Cardiac muscle cell (in vitro differentiated cells and primary cell): ENCODE data around the gene SET. TPM values are rescaled to one million over a fixed set of nuclear protein-coding genes. Genes with fewer than 3 reads are reported as not detected.

Experiments
- DNase-seq, 2 donors: peaks; one replicate each; pipeline versions ENCODE4 v3.0.0 to v3.0.0-alpha.2; 2010 to 2017; ENCODE audit warnings: low read depth in 1 of 2, low spot score in 1 of 2
- H3K27ac ChIP-seq: fragments of 200-600 bp; sonication (generic); 2 replicates; pipeline ENCODE4 v1.5.1; 2016
- H3K27me3 ChIP-seq: fragments of 200-600 bp; sonication (generic); 2 replicates; pipeline ENCODE4 v1.6.0; 2016; ENCODE audit warnings: control low read depth
- H3K36me3 ChIP-seq: fragments of 200-600 bp; sonication (generic); 2 replicates; pipeline ENCODE4 v1.5.1; 2016; ENCODE audit warnings: control low read depth
- H3K4me1 ChIP-seq: fragments of 200-600 bp; sonication (generic); 2 replicates; pipeline ENCODE4 v1.8.1; 2017; ENCODE audit warnings: low read depth, mild to moderate bottlenecking, mixed run types
- H3K4me3 ChIP-seq: fragments of 200-600 bp; sonication (generic); 2 replicates; pipeline ENCODE4 v1.5.1; 2016; ENCODE audit warnings: mild to moderate bottlenecking
- H3K9me3 ChIP-seq: fragments of 200-600 bp; sonication (generic); 2 replicates; pipeline ENCODE4 v1.5.1; 2017; ENCODE audit warnings: low read depth, mild to moderate bottlenecking, control low read depth
- polyA plus RNA-seq: library from polyadenylated mRNA; unstranded; fragments of >200 nt; fragmentation: Nextera tagmentation; extraction: Ambion mirVana; gene quantifications from 2 replicates; pipeline ENCODE4 v1.2.1, GENCODE V29; 2016
- total RNA-seq: library from RNA; depleted of rRNA; stranded (reverse); fragments of >200 nt; gene quantifications from 2 replicates; pipeline ENCODE4 v1.2.3, GENCODE V29; 2016
- TF ChIP-seq, protein P1 (sequence below): IDR thresholded peaks from 2 replicates; pipeline ENCODE4 v1.5.1; 2012; ENCODE audit warnings: low read depth, mild to moderate bottlenecking, low read length

SET gene
- total and polyA plus RNA-seq, 2 experiments from 2014 or later: 227 to 481 TPM

DNA sequence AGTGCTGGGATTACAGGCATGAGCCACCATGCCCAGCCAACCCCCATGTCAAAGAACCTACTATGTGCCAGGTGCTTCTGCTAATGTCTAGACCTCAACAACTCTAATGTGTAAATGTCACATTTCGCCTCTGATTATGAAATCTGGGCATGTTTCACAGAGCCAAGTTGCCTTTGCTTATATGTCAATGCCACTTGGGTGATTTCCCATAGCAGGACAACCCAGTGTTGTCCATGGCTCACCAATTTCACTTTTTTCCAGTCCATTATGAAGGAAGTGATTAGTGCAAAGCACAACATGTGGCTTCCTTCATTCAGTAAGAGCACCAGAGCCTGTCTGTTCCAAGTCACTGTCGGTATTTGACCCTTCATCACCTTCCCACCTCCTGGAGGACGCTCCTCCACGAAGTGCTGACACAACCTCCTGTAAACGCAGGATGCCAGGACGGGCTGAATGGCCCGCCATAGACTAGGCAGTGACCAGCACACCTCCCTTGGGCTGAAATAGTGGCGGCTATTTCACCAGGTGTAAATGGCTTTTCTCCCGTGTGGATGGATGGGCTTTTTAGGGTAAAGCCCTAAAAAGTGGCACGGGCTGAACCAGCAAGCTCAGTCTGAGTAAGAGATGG, 12.3 kb downstream of the SET start:
- Histone ChIP-seq H3K9me3 (no peaks in the 10 kb centered on the region), H3K27me3 (no peaks in the 10 kb centered on the region), H3K36me3 (peaks cover 6% of the 10 kb centered on the region), H3K27ac (peak overlapping the region; percentile 58), H3K4me1 (no peaks in the 10 kb centered on the region), H3K4me3 (no peak overlapping the region)
- peak in 1 of 2 donors; percentile 41 for DNase-seq
- TF ChIP-seq, protein P1, sequence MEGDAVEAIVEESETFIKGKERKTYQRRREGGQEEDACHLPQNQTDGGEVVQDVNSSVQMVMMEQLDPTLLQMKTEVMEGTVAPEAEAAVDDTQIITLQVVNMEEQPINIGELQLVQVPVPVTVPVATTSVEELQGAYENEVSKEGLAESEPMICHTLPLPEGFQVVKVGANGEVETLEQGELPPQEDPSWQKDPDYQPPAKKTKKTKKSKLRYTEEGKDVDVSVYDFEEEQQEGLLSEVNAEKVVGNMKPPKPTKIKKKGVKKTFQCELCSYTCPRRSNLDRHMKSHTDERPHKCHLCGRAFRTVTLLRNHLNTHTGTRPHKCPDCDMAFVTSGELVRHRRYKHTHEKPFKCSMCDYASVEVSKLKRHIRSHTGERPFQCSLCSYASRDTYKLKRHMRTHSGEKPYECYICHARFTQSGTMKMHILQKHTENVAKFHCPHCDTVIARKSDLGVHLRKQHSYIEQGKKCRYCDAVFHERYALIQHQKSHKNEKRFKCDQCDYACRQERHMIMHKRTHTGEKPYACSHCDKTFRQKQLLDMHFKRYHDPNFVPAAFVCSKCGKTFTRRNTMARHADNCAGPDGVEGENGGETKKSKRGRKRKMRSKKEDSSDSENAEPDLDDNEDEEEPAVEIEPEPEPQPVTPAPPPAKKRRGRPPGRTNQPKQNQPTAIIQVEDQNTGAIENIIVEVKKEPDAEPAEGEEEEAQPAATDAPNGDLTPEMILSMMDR: no peak

DNA sequence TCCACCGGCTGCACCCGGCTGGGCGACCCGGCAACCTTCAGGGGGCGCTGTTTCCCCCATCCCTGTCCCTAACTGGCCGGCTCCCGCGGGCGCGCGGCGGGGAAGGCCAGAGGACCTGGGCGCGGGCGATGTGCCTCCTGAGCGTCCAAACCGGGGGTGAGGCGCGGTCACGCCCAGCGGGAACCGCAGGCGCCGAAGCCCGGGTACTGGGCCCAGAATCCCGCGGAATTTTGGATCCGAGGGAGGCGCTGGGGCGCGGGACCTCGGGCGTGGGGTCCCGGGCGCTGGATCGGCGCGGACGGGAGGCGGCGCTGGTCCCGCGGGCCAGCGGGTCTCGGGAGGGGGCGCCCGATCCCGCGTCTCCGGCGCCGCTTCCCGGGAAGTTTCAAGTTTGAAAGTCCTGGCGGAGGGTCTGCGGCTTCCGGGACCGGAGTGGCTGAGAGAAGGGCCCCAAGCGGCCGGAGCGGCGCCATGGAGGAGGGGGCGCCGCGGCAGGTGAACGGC, 13.5 kb downstream of the SET start, which contains the start of gene PKN3:
Gene PKN3, plus strand, starts transcription at position 59 of the 504 bp plus-strand sequence. Its CDS starts 413 bp downstream, at position 472.
- Histone ChIP-seq H3K4me1 (no peaks in the 10 kb centered on the region), H3K36me3 (no peaks in the 10 kb centered on the region), H3K4me3 (peak within 1 kb of the TSS; percentile 63), H3K27ac (peak within 1 kb of the TSS; percentile 58), H3K27me3 (no peaks in the 10 kb centered on the region), H3K9me3 (no peaks in the 10 kb centered on the region)
- TF ChIP-seq, protein P1: peak; percentile 81
- DNase-seq: peak; percentile 84 to 93

DNA sequence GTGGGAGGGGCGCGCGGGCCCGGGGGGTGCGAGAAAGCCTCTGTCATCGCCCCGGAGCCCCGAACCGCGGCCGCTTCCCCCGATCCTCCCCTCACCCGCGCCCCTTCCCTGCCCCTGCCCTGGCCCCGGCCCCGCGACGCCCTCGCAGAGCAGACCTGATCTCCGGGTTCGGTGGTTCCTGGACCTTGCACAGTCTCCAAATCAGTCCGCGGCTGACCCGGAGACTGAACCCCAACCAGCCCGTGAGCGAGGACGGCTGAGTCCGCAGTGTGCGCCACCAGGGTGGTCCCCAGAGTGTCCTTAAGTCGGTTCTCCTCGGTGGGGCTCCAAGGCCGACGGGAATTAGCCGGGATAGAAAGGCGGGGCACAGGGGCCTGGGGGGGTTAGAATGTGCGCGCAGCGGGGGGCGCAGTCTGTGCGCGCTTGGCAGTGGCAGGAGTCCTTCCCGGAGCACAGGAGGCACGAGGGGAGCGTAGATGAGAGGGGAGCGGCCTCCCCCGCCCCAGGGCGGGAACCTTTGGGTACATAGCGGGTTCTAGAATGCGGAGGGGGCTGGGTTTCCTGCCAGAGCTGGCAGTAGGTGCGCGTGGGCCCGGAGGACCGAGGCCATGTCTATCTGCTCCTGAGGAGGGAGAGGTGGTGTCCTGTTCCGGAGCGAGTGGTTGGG, 14.1 kb downstream of the SET start:
- peak in 1 of 2 donors; percentile 36 for DNase-seq
- Histone ChIP-seq H3K4me1 (no peaks in the 10 kb centered on the region), H3K27me3 (no peaks in the 10 kb centered on the region), H3K9me3 (no peaks in the 10 kb centered on the region), H3K4me3 (peak overlapping the region; percentile 63), H3K36me3 (no peaks in the 10 kb centered on the region), H3K27ac (no peak overlapping the region)
- TF ChIP-seq, protein P1: no peak

DNA sequence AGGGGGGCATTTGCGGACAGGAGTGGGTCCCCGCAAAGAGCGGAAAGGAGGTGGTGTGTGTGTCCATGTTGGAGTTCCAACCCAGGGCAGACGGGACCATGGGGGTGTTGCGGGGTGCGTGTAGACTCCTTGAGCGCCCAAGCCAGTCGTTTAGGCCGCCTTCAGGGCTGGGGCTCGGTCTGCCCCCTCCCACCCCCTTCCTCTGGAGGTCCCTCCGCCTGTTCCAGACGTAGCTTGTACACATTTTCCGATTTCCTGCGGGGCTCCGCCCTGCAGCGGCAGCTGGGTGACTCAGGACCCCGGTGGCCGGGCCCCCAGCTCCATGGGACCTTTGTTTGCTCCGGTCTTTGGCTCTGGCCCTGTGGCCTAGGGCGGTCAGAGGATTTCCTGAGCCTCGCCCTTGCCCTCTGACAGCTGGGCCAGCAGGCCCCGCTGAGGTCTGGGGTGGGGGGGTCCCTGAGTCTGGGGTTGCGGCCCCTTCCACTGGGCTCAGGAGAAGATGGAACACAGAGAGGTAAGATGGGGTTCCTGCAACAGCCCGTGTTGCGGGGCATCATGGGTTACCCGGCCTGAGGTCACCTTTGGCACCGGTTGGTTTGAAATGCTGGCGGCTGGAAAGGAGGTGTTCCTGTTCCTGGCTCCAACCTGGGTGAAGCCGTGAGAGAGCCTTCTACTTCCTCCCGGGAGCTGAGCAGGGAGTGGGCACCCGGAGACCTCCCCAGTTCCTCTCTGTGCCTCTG, 14.8 kb downstream of the SET start:
- TF ChIP-seq, protein P1: no peak
- Histone ChIP-seq H3K9me3 (no peaks in the 10 kb centered on the region), H3K4me1 (no peaks in the 10 kb centered on the region), H3K27ac (no peak overlapping the region), H3K4me3 (peak overlapping the region; percentile 63), H3K27me3 (no peaks in the 10 kb centered on the region), H3K36me3 (no peaks in the 10 kb centered on the region)
- DNase-seq: no peak

DNA sequence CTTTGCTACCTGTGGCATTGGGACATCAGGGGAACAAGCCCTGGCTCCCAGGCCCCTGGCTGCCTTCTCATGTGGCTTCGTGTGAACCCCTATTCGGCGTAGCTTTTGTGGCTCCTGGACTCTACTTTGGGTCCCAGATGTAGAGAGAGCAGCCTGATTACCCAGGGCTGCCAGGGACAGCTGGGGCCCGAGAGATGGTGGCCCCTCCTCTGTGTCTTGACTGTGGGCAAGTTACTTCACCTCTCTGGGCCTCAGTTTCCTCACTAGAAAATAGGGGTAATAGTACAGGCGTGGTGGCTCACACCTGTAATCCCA, 15.3 kb downstream of the SET start:
- no peaks in the 10 kb centered on the region for H3K4me1 ChIP-seq
- H3K4me3 ChIP-seq: no peak overlapping the region
- H3K9me3 ChIP-seq: no peaks in the 10 kb centered on the region
- no peaks in the 10 kb centered on the region for H3K27me3 ChIP-seq
- no peaks in the 10 kb centered on the region for H3K36me3 ChIP-seq
- H3K27ac ChIP-seq: no peak overlapping the region
- no peak for DNase-seq
- TF ChIP-seq, protein P1: no peak
